ENCODE data around the gene APOL3.
"Not testable (repeated sequence)": the region's sequence is repeated elsewhere in the genome, so short reads cannot be mapped to it uniquely, and the experiment has no call there.

APOL3 gene

GRCh38 chr22:36145881-36146280 lies 14.7 kb downstream of the APOL3 start:
- no peak for TF ChIP-seq CTCF (IDR thresholded peaks at IDR 0.05; ENCODE audit: low read depth, low read length, missing control alignments)
- no peak overlapping the region for H3K4me3 ChIP-seq (ENCODE audit: low read depth, low read length)
- in situ Hi-C loops (cut with HindIII; ENCODE audit: low sequenced_read_pairs), result no loop called here
- DNase-seq (ENCODE audit: low read depth), result no peak

GRCh38 chr22:36144886-36145541 lies 15.5 kb downstream of the APOL3 start:
- H3K4me3 ChIP-seq (ENCODE audit: low read depth, low read length), result no peak overlapping the region
- TF ChIP-seq CTCF (IDR thresholded peaks at IDR 0.05; ENCODE audit: low read depth, low read length, missing control alignments), result peak; percentile 86
- in situ Hi-C loops (cut with HindIII; ENCODE audit: low sequenced_read_pairs), result no loop called here
- DNase-seq (ENCODE audit: low read depth), result peak; percentile 60

- H3K4me3 ChIP-seq (ENCODE audit: low read depth, low read length), result no peak overlapping the region
- no peak for DNase-seq (ENCODE audit: low read depth)
- TF ChIP-seq CTCF (IDR thresholded peaks at IDR 0.05; ENCODE audit: low read depth, low read length, missing control alignments), result no peak
- in situ Hi-C loops (cut with HindIII; ENCODE audit: low sequenced_read_pairs), result no loop called here
Observed at GRCh38 chr22:36143956-36144355, 16.6 kb downstream of the APOL3 start.

- in situ Hi-C loops (cut with HindIII; ENCODE audit: low sequenced_read_pairs), result no loop called here
- TF ChIP-seq CTCF (IDR thresholded peaks at IDR 0.05; ENCODE audit: low read depth, low read length, missing control alignments), result no peak
- DNase-seq (ENCODE audit: low read depth), result no peak
Observed at GRCh38 chr22:36143066-36143815, 17.3 kb downstream of the APOL3 start.

GRCh38 chr22:36141481-36141880 lies 19.1 kb downstream of the APOL3 start:
- H3K4me3 ChIP-seq (ENCODE audit: low read depth, low read length), result no peak overlapping the region
- TF ChIP-seq CTCF (IDR thresholded peaks at IDR 0.05; ENCODE audit: low read depth, low read length, missing control alignments), result no peak
- in situ Hi-C loops (cut with HindIII; ENCODE audit: low sequenced_read_pairs), result no loop called here
- no peak for DNase-seq (ENCODE audit: low read depth)

More at GRCh38 chr22:36143066-36143815, 17.3 kb downstream of the APOL3 start:
- no peak overlapping the region for H3K4me3 ChIP-seq (ENCODE audit: low read depth, low read length)

- in situ Hi-C loops (cut with HindIII; ENCODE audit: low sequenced_read_pairs); H3K4me3 ChIP-seq (ENCODE audit: low read depth, low read length); DNase-seq (ENCODE audit: low read depth): not testable (repeated sequence)
Observed at GRCh38 chr22:36138709-36139108, 21.8 kb downstream of the APOL3 start.

- in situ Hi-C loops (cut with HindIII; ENCODE audit: low sequenced_read_pairs), result no loop called here
- no peak for TF ChIP-seq CTCF (IDR thresholded peaks at IDR 0.05; ENCODE audit: low read depth, low read length, missing control alignments)
- DNase-seq (ENCODE audit: low read depth), result no peak
- no peak overlapping the region for H3K4me3 ChIP-seq (ENCODE audit: low read depth, low read length)
Observed at GRCh38 chr22:36136988-36137387, 23.6 kb downstream of the APOL3 start.

Data from astrocyte of the cerebellum (primary cell).